Prostate gland (tissue), 2 donors: ENCODE results near the gene SHISAL2A. TPM values are rescaled to one million over a fixed set of nuclear protein-coding genes. Genes with fewer than 3 reads are reported as not detected.

Experiments
- DNase-seq: peaks from one replicate; pipeline ENCODE4 v3.0.0-alpha.2; 2019; ENCODE audit warnings: low spot score
- H3K27ac ChIP-seq, 2 donors: fragments of 200-600 bp; sonication (generic); 2 replicates each; pipeline ENCODE4 v1.5.1; 2017 to 2019
- H3K27me3 ChIP-seq: fragments of 200-600 bp; sonication (generic); replicated peaks from 2 replicates; pipeline ENCODE4 v1.5.1; 2019; ENCODE audit not compliant: insufficient read depth
- H3K36me3 ChIP-seq, 2 donors: fragments of 200-600 bp; sonication (generic); 1 replicate in 1 of 2; 2 replicates in 1 of 2; pipeline versions ENCODE4 v1.5.1 to v1.8.1; 2017 to 2019
- H3K4me1 ChIP-seq: fragments of 200-600 bp; sonication (generic); replicated peaks from 2 replicates; pipeline ENCODE4 v1.5.1; 2019
- H3K4me3 ChIP-seq, 2 donors: fragments of 200-600 bp; sonication (generic); 2 replicates each; pipeline ENCODE4 v1.5.1; 2017 to 2019
- H3K9me3 ChIP-seq: fragments of 200-600 bp; sonication (generic); 2 replicates; pipeline ENCODE4 v1.5.1; 2017
- POLR2A ChIP-seq: fragments of 450-650 bp; IDR thresholded peaks from one replicate; pipeline ENCODE4 v1.6.1; 2016; ENCODE audit warnings: antibody characterized with exemption, mild to moderate bottlenecking
- POLR2AphosphoS5 ChIP-seq: sonication (generic); formaldehyde crosslinking; IDR thresholded peaks from one replicate; pipeline ENCODE4 v1.6.1; 2017; ENCODE audit warnings: antibody characterized with exemption
- WGBS: methylation state at CpG from one replicate; pipeline ENCODE4 v1.1.5; 2018; 5-methylcytosine and 5-hydroxymethylcytosine counted together
- intact Hi-C: fragments of 100-400 bp; cut with DNase I; formaldehyde crosslinking; loops from one replicate; pipeline ENCODE4 v1.14.2; 2022
- total RNA-seq, 2 donors: library from RNA; depleted of rRNA; stranded (reverse); fragments of >200 nt; gene quantifications; one replicate each; pipeline ENCODE4 v1.1.0, GENCODE V29; 2016
- TF ChIP-seq, protein P1 (sequence below), 4 experiments: fragments of 200-600 bp in 2 of 4; fragments of 450-650 bp in 2 of 4; sonication (generic) in 2 of 4; IDR thresholded peaks; 1 replicate in 3 of 4; 2 replicates in 1 of 4; pipeline ENCODE4 v1.5.1; 2016 to 2019; ENCODE audit warnings: antibody characterized with exemption in 4 of 4, mild to moderate bottlenecking in 2 of 4, moderate library complexity in 2 of 4

SHISAL2A gene
- total RNA-seq, 2 donors from 2014 or later = 1.0 to 2.6 TPM

GRCh38 chr1:52614671-52615070 lies 18.3 kb upstream of the SHISAL2A start:
- H3K27ac ChIP-seq = no peak overlapping the region
- intact Hi-C loops = no loop called here
- no peaks in the 10 kb centered on the region for H3K9me3 ChIP-seq
- H3K36me3 ChIP-seq = no peaks in the 10 kb centered on the region
- 89% methylated on average over 5 of the region's 5 CpGs for WGBS
- no peaks in the 10 kb centered on the region for H3K27me3 ChIP-seq
- DNase-seq = no peak
- TF ChIP-seq POLR2AphosphoS5 = no peak
- TF ChIP-seq, protein P1, sequence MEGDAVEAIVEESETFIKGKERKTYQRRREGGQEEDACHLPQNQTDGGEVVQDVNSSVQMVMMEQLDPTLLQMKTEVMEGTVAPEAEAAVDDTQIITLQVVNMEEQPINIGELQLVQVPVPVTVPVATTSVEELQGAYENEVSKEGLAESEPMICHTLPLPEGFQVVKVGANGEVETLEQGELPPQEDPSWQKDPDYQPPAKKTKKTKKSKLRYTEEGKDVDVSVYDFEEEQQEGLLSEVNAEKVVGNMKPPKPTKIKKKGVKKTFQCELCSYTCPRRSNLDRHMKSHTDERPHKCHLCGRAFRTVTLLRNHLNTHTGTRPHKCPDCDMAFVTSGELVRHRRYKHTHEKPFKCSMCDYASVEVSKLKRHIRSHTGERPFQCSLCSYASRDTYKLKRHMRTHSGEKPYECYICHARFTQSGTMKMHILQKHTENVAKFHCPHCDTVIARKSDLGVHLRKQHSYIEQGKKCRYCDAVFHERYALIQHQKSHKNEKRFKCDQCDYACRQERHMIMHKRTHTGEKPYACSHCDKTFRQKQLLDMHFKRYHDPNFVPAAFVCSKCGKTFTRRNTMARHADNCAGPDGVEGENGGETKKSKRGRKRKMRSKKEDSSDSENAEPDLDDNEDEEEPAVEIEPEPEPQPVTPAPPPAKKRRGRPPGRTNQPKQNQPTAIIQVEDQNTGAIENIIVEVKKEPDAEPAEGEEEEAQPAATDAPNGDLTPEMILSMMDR (IDR thresholded peaks at IDR 0.05) = no peak
- no peak for TF ChIP-seq POLR2A
- no peaks in the 10 kb centered on the region for H3K4me1 ChIP-seq
- H3K4me3 ChIP-seq = no peak overlapping the region

- Histone ChIP-seq H3K4me3 (no peak overlapping the region), H3K27me3 (no peaks in the 10 kb centered on the region), H3K36me3 (no peaks in the 10 kb centered on the region), H3K4me1 (no peaks in the 10 kb centered on the region), H3K9me3 (no peaks in the 10 kb centered on the region), H3K27ac (no peak overlapping the region)
- 73% methylated on average over 5 of the region's 5 CpGs for WGBS
- intact Hi-C loops = no loop called here
- TF ChIP-seq, protein P1 (IDR thresholded peaks at IDR 0.05) = no peak
- no peak for TF ChIP-seq POLR2AphosphoS5
- TF ChIP-seq POLR2A = no peak
- DNase-seq = no peak
Measured at GRCh38 chr1:52615489-52616042, 17.4 kb upstream of the SHISAL2A start.

DNA sequence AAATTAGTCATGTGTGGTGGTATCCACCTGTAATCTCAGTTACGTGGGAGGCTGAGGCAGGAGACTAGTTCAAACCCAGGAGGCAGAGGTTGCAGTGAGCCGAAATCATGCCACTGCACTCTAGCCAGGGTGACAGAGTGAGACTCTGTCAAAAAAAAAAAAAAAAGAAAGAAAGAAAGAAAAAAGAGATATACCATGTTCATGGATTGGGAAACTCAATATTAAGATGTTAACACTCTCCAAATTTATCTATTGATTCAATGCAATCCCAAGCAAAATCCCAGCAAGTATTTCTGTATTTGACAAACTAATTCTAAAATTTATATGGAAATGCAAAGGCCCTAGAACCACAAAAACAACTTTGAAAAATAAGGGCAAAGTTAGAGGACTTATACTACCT lies 11.0 kb upstream of the SHISAL2A start:
- no peaks in the 10 kb centered on the region for H3K36me3 ChIP-seq
- TF ChIP-seq, protein P1 (IDR thresholded peaks at IDR 0.05) = no peak
- no peak for TF ChIP-seq POLR2A
- TF ChIP-seq POLR2AphosphoS5 = no peak
- H3K9me3 ChIP-seq = no peaks in the 10 kb centered on the region
- intact Hi-C loops = no loop called here
- 96% methylated on average over 2 of the region's 2 CpGs for WGBS
- H3K4me3 ChIP-seq = no peak overlapping the region
- H3K27ac ChIP-seq = no peak overlapping the region
- H3K27me3 ChIP-seq = no peaks in the 10 kb centered on the region
- no peak for DNase-seq
- H3K4me1 ChIP-seq = no peaks in the 10 kb centered on the region

DNA sequence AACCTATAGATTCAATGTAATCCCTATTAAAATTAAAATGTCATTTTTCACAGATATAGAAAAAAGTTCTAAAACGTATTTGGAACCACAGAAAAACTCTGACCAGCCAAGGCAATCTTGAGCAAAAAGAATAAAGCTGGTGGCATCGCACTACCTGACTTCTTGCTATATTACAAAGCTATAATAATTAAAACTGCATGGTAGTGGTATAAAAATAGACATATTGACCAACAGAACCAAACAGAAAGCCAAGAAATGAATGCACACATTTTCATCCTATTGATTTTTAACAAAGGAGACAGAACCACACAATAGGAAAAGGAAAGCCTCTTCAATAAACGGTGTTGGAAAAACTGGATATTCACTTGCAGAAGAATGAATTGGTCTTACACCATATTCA lies 9.2 kb upstream of the SHISAL2A start:
- WGBS = 93% methylated on average over 3 of the region's 3 CpGs
- Histone ChIP-seq H3K9me3 (no peaks in the 10 kb centered on the region), H3K4me1 (no peaks in the 10 kb centered on the region), H3K27ac (no peak overlapping the region), H3K36me3 (no peaks in the 10 kb centered on the region), H3K27me3 (no peaks in the 10 kb centered on the region), H3K4me3 (no peak overlapping the region)
- intact Hi-C loops = no loop called here
- no peak for DNase-seq
- TF ChIP-seq, protein P1 (IDR thresholded peaks at IDR 0.05) = no peak
- TF ChIP-seq POLR2A (no peak), POLR2AphosphoS5 (no peak)

- Histone ChIP-seq H3K27ac (no peak overlapping the region), H3K4me3 (no peak overlapping the region), H3K36me3 (no peaks in the 10 kb centered on the region), H3K9me3 (no peaks in the 10 kb centered on the region), H3K4me1 (no peaks in the 10 kb centered on the region), H3K27me3 (peaks cover 3% of the 10 kb centered on the region)
- TF ChIP-seq POLR2AphosphoS5 = no peak
- TF ChIP-seq, protein P1 (IDR thresholded peaks at IDR 0.05) = no peak
- WGBS = 98% methylated on average over 2 of the region's 2 CpGs
- intact Hi-C loops = no loop called here
- DNase-seq = no peak
Measured at GRCh38 chr1:52627028-52627427, 5.9 kb upstream of the SHISAL2A start.
